GM19455 (cell line): ENCODE measurements around the gene GART.
"Not testable (repeated sequence)": the region's sequence is repeated elsewhere in the genome, so short reads cannot be mapped to it uniquely, and the experiment has no call there.

Source experiments
- ATAC-seq: cut with Tn5 transposase; IDR thresholded peaks from one replicate; pipeline ENCODE4 v1.9.1; 2021; ENCODE audit not compliant: unreplicated experiment

The GART gene

GRCh38 chr21:33473344-33473743, 68.6 kb downstream of the GART start:
- ATAC-seq, result no peak

- ATAC-seq, result no peak
Measured at GRCh38 chr21:33470701-33471100, 71.2 kb downstream of the GART start.

- not testable (repeated sequence) for ATAC-seq
Measured at GRCh38 chr21:33469183-33469582, 72.7 kb downstream of the GART start.

GRCh38 chr21:33461538-33462250, 80.2 kb downstream of the GART start:
- ATAC-seq, result no peak

- no peak for ATAC-seq
Measured at GRCh38 chr21:33458861-33459260, 83.1 kb downstream of the GART start.

GRCh38 chr21:33455686-33456446, 86.1 kb downstream of the GART start:
- ATAC-seq, result no peak
